MM.1S (cell line): Measurements from ENCODE around the gene NT5C3A.
"Not testable (repeated sequence)": the region's sequence is repeated elsewhere in the genome, so short reads cannot be mapped to it uniquely, and the experiment has no call there.

Experiments
- DNase-seq: peaks from one replicate; pipeline ENCODE4 v3.0.0-alpha.2; 2015
- H2AFZ ChIP-seq: fragments of 300-600 bp; sonication (generic); 2 replicates; pipeline ENCODE4 v1.6.0; 2016; ENCODE audit warnings: antibody characterized with exemption, low read length
- H3F3A ChIP-seq: fragments of 300-600 bp; sonication (generic); 2 replicates; pipeline ENCODE4 v1.6.1; 2016; ENCODE audit warnings: mild to moderate bottlenecking, antibody characterized with exemption, low read length, moderate library complexity, mixed read lengths; ENCODE audit not compliant: insufficient read depth
- H3K27ac ChIP-seq: fragments of 300-600 bp; sonication (generic); 2 replicates; pipeline ENCODE4 v1.5.1; 2016; ENCODE audit warnings: mild to moderate bottlenecking, low read length
- H3K27me3 ChIP-seq: fragments of 300-600 bp; sonication (generic); replicated peaks from 2 replicates; pipeline ENCODE4 v1.6.0; 2016; ENCODE audit warnings: low read length; ENCODE audit not compliant: insufficient read depth
- H3K36me3 ChIP-seq: fragments of 300-600 bp; sonication (generic); replicated peaks from 2 replicates; pipeline ENCODE4 v1.6.1; 2016; ENCODE audit warnings: mild to moderate bottlenecking, low read length, mixed read lengths; ENCODE audit not compliant: insufficient read depth
- H3K4me1 ChIP-seq: fragments of 300-600 bp; sonication (generic); 2 replicates; pipeline ENCODE4 v1.6.1; 2016; ENCODE audit warnings: low read length, mixed read lengths
- H3K4me2 ChIP-seq: fragments of 300-600 bp; sonication (generic); 2 replicates; pipeline ENCODE4 v1.6.0; 2016; ENCODE audit warnings: low read depth, low read length
- H3K4me3 ChIP-seq: fragments of 300-600 bp; sonication (generic); 2 replicates; pipeline ENCODE4 v1.5.1; 2016; ENCODE audit warnings: low read length, mixed read lengths
- H3K79me2 ChIP-seq: fragments of 300-600 bp; sonication (generic); 2 replicates; pipeline ENCODE4 v1.6.1; 2016; ENCODE audit warnings: mixed run types, low read length, mixed read lengths
- H3K9ac ChIP-seq: fragments of 300-600 bp; sonication (generic); 2 replicates; pipeline ENCODE4 v1.6.1; 2016; ENCODE audit warnings: low read length, mixed read lengths
- H3K9me2 ChIP-seq: fragments of 300-600 bp; sonication (generic); replicated peaks from 2 replicates; pipeline ENCODE4 v1.6.1; 2016; ENCODE audit warnings: mild to moderate bottlenecking, low read length, mixed read lengths; ENCODE audit not compliant: insufficient read depth
- H3K9me3 ChIP-seq: fragments of 300-600 bp; sonication (generic); replicated peaks from 2 replicates; pipeline ENCODE4 v1.6.1; 2016; ENCODE audit warnings: mild to moderate bottlenecking, low read length, mixed read lengths; ENCODE audit not compliant: insufficient read depth
- H4K20me1 ChIP-seq: fragments of 300-600 bp; sonication (generic); 2 replicates; pipeline ENCODE4 v1.6.1; 2016; ENCODE audit warnings: mild to moderate bottlenecking, low read length, moderate library complexity, mixed read lengths; ENCODE audit not compliant: insufficient read depth

NT5C3A gene

DNA sequence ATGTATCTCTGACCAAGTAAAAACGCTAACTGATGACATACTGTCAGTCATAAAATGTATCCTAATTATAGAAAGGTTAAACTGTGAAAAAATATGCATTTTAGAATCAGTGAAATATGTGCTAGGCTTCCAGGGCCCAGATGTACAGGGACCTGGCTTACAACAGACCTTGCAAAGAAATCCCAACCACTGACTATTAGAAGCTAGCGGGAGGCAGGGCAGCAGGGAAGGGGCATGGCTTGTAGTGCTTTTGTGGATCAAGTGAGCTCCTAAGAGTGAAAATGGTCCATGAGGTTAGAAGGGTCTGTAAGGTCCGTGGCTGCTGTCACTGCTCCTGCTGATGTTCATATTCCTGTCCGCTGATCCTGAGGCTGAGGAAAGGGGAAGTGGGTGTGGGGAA lies 64.6 kb downstream of the NT5C3A start:
- not testable (repeated sequence) for H3K9ac ChIP-seq, H3K4me1 ChIP-seq, H3K9me3 ChIP-seq, DNase-seq, H3K4me3 ChIP-seq, H3K36me3 ChIP-seq, H3K79me2 ChIP-seq, H3K9me2 ChIP-seq, H4K20me1 ChIP-seq, H2AFZ ChIP-seq, H3F3A ChIP-seq, H3K27me3 ChIP-seq, H3K27ac ChIP-seq, H3K4me2 ChIP-seq

DNA sequence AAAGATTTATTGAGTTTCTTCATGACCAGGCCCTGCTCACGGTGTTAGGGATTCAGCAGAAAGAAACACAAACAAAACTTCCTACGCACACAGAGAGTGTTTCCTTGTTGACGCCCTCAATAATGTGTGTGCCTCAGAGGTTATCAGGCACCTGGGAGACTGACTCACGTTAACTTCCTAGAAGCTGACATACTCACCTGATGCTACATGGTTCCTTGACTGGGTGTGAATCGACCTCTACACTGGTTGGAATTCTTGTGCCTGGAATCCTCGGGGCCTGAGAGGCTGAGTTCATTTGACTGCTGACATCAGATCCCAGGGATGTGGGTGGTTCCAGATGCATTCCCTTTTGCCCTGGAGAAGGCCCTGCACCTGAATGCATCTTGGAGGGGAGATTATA lies 69.8 kb downstream of the NT5C3A start:
- not testable (repeated sequence) for H2AFZ ChIP-seq, H3K79me2 ChIP-seq, H3K4me1 ChIP-seq, H3K9ac ChIP-seq, H4K20me1 ChIP-seq, H3K36me3 ChIP-seq, DNase-seq, H3K9me2 ChIP-seq, H3K4me2 ChIP-seq, H3K9me3 ChIP-seq, H3K27ac ChIP-seq, H3K4me3 ChIP-seq, H3F3A ChIP-seq, H3K27me3 ChIP-seq

DNA sequence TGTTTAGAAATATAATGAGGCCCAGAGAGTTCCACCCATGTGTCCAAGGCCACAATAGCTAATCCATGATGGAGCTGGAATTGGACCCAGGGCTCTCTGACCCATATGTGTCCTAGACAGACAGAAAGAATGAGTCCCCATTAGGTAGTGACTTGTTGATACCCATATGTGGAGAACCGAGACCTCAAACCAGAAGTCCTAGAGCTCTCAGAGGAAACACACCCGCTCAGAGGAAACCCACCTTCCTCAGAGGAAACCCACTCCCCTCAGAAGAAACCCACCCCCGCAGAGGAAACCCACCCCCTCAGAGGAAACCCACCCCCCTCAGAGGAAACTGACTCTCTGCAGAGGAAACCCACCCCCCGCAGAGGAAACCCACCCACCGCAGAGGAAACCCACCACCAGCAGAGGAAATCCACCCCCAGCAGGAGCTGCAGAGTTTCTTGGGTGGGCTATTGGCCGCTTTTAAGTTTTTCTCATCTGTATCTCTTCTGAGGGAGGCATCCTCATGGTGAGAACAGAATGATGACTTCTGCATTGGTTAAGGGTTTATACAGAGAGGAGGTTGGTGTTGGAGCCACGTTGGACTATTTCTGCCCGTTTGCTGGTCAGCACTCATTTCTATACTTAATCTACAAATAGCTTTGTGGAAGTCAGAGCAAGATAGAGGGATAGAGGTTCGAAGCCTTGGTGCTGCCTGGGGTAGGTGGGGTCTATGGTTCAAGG lies 70.4 kb downstream of the NT5C3A start:
- H3K4me1 ChIP-seq, H3K36me3 ChIP-seq, H3K27me3 ChIP-seq, H3F3A ChIP-seq, H3K4me3 ChIP-seq, H3K4me2 ChIP-seq, H3K27ac ChIP-seq, H4K20me1 ChIP-seq, H3K9me3 ChIP-seq, H3K9me2 ChIP-seq, H2AFZ ChIP-seq, DNase-seq, H3K9ac ChIP-seq, H3K79me2 ChIP-seq: not testable (repeated sequence)

- DNase-seq, H3K27ac ChIP-seq, H3K9me2 ChIP-seq, H3K36me3 ChIP-seq, H3K9ac ChIP-seq, H4K20me1 ChIP-seq, H3K4me1 ChIP-seq, H3K27me3 ChIP-seq, H3F3A ChIP-seq, H2AFZ ChIP-seq, H3K79me2 ChIP-seq, H3K4me3 ChIP-seq, H3K4me2 ChIP-seq, H3K9me3 ChIP-seq: not testable (repeated sequence)
These were observed 71.4 kb downstream of the NT5C3A start for GRCh38 chr7:32991068-32991585.

- not testable (repeated sequence) for DNase-seq, H2AFZ ChIP-seq, H3K9me3 ChIP-seq, H3K4me1 ChIP-seq, H3K27ac ChIP-seq, H3F3A ChIP-seq, H3K36me3 ChIP-seq, H3K27me3 ChIP-seq, H3K4me3 ChIP-seq, H3K4me2 ChIP-seq, H3K9me2 ChIP-seq, H3K9ac ChIP-seq, H3K79me2 ChIP-seq, H4K20me1 ChIP-seq
These were observed 74.4 kb downstream of the NT5C3A start for GRCh38 chr7:32988148-32988547.

DNA sequence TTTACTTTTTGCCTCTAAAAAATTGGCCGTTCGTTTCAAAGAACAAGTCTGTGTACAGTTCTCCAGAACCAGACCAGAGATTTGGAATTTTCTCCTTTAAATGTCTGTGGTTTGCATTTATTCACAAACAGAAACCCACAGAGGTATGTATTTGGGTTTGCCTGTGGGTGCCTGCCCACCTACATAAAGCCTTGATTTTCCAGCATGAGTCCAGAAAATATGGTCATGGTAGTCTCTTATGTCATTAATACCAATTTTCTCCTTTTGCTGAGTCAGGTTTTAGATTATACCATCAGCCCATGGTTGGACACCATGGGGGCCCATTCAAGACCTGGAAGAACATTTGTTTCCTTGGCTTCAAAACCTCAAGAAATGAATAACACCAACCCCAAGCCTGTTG lies 82.7 kb downstream of the NT5C3A start:
- not testable (repeated sequence) for H2AFZ ChIP-seq, H3K27me3 ChIP-seq, H3K36me3 ChIP-seq, H3K4me1 ChIP-seq, H3F3A ChIP-seq, H3K9ac ChIP-seq, H3K79me2 ChIP-seq, H3K27ac ChIP-seq, H3K4me2 ChIP-seq, H3K9me3 ChIP-seq, H3K4me3 ChIP-seq, H4K20me1 ChIP-seq, DNase-seq, H3K9me2 ChIP-seq

- not testable (repeated sequence) for H3K4me3 ChIP-seq, H3K9ac ChIP-seq, H3K9me3 ChIP-seq, H3K27me3 ChIP-seq, H4K20me1 ChIP-seq, H3F3A ChIP-seq, H3K4me2 ChIP-seq, H3K4me1 ChIP-seq, H3K36me3 ChIP-seq, H3K79me2 ChIP-seq, H2AFZ ChIP-seq, H3K27ac ChIP-seq, DNase-seq, H3K9me2 ChIP-seq
These were observed 83.3 kb downstream of the NT5C3A start for GRCh38 chr7:32979246-32979645.

DNA sequence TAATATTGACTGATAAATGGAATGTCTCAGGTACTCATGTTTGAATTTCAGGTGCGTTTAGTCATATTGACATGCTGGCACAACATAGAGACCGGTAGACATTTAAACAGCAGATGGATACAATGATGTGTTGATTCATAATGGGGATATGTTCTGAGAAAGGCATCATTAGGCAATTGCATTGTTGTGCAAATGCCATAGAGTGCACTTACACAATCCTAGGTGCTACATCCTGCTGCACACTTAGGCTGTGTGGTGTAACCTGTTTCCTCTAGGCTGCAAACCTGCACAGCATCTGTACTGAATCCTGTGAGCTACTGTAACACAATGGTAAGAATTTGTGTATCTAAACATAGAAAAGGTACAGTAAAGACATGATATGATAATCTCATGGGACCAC lies 85.4 kb downstream of the NT5C3A start:
- not testable (repeated sequence) for H3K4me1 ChIP-seq, H2AFZ ChIP-seq, H3K9me2 ChIP-seq, H3K27ac ChIP-seq, H3K9ac ChIP-seq, H3K27me3 ChIP-seq, H3K9me3 ChIP-seq, H4K20me1 ChIP-seq, DNase-seq, H3K79me2 ChIP-seq, H3K4me2 ChIP-seq, H3K36me3 ChIP-seq, H3K4me3 ChIP-seq, H3F3A ChIP-seq
